ENCODE results near the gene ELAC2. TPM values are rescaled to one million over a fixed set of nuclear protein-coding genes. Genes with fewer than 3 reads are reported as not detected.

Gene ELAC2
- total RNA-seq, 6 donors from 2014 or later = 40.5 to 67.1 (median 46.4) TPM

DNA sequence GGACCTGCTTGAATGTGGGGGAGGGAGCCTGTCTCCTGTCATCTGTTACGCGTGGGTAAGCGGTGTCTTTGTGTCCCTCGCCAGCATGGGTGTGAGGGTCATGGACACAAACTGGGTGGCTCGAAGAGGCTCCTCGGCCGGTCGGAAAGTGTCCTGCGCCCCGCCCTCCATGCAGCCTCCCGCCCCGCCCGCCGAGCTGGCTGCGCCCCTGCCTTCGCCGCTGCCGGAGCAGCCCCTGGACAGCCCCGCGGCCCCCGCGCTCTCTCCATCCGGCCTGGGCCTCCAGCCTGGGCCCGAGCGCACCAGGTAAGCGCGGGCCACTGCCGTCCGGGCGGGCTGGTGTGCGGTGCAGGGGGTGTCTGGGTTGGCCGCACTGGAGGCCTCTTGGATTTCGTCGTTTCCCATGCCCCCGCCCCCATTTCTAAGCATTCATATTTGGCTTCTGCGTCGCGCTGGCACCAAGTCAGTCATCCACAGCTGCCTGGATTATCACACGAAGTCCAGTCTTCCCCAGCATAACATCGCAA, 43.8 kb downstream of the ELAC2 start:
- H3K9me3 ChIP-seq = no peaks in the 10 kb centered on the region
- no peaks in the 10 kb centered on the region for H3K36me3 ChIP-seq
- peak overlapping the region in 3 of 4 donors; percentile 13 to 25 (median 17) for H3K4me3 ChIP-seq
- DNase-seq = peak in 1 of 2 donors; percentile 81
- TF ChIP-seq, protein P1, sequence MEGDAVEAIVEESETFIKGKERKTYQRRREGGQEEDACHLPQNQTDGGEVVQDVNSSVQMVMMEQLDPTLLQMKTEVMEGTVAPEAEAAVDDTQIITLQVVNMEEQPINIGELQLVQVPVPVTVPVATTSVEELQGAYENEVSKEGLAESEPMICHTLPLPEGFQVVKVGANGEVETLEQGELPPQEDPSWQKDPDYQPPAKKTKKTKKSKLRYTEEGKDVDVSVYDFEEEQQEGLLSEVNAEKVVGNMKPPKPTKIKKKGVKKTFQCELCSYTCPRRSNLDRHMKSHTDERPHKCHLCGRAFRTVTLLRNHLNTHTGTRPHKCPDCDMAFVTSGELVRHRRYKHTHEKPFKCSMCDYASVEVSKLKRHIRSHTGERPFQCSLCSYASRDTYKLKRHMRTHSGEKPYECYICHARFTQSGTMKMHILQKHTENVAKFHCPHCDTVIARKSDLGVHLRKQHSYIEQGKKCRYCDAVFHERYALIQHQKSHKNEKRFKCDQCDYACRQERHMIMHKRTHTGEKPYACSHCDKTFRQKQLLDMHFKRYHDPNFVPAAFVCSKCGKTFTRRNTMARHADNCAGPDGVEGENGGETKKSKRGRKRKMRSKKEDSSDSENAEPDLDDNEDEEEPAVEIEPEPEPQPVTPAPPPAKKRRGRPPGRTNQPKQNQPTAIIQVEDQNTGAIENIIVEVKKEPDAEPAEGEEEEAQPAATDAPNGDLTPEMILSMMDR (IDR thresholded peaks at IDR 0.05) = no peak
- ATAC-seq (ENCODE audit: low FRiP score in 2 of 2) = peak; percentile 9 to 68
- H3K27me3 ChIP-seq = no peaks in the 10 kb centered on the region
- 17 to 40% methylated on average over 3 to 19 of the region's 40 CpGs for WGBS, 2 donors
- no peak overlapping the region for H3K27ac ChIP-seq
- H3K4me1 ChIP-seq = peaks cover 0 to 7% (median 2%) of the 10 kb centered on the region in 4 donors

DNA sequence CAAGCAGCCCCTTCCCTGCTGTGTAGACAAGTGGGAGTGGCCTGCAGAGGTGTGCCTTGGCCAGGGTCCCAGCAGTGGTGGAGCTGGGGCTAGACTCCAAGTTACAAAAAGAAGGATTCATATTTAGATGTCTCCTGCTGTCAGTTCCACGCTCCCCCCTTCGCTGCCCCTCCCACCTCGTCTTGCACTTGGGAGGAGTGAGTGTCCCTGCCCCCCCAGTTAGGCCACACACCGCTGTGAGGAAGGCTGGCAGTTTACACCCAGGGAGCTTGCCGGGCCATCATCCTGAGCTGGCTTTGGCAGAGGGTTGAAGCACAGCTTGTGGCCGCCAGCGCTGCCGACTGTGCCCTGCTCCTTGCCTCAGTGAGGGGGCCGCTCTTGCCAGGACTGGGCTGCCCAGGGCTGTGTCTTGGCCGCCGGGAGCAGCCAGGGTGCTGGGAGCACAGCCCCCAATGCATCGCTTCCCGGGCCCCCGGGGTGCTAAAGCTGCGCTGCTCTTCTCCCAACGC, 44.3 kb downstream of the ELAC2 start:
- WGBS, 2 donors = 4 to 31% methylated on average over 8 of the region's 16 CpGs
- Histone ChIP-seq H3K4me1 (peaks cover 0 to 7% (median 2%) of the 10 kb centered on the region in 4 donors), H3K36me3 (no peaks in the 10 kb centered on the region), H3K27ac (no peak overlapping the region), H3K4me3 (peak overlapping the region in 3 of 4 donors; percentile 13 to 25 (median 17)), H3K9me3 (no peaks in the 10 kb centered on the region), H3K27me3 (no peaks in the 10 kb centered on the region)
- ATAC-seq (ENCODE audit: low FRiP score in 2 of 2) = peak; percentile 21 to 34
- TF ChIP-seq POLR2AphosphoS5 (IDR thresholded peaks at IDR 0.05) (no peak), POLR2A (IDR thresholded peaks at IDR 0.05) (no peak), EP300 (IDR thresholded peaks at IDR 0.05) (no peak)
- TF ChIP-seq, protein P1 (IDR thresholded peaks at IDR 0.05) = no peak
- peak in 1 of 2 donors; percentile 64 for DNase-seq

DNA sequence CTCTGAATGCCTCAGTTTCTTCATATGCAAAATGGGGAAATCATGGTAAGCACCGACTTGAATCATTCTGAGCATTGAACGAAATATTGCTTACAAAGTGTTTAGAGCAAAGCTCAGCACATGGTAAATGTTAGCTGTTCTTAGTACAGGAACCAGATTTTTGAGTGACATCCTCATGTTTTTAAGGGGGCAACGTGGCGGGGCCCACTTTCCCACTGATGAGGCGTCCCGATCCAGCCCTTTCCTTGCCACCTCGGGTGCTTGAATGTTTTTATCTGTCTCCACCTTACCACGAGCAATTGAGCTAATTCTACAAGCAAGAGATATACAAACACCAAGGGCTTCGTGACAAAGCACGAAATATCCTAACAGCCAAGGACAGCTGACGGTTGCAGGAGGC, 49.9 kb downstream of the ELAC2 start:
- DNase-seq = no peak
- 74 to 79% methylated on average over 11 of the region's 11 CpGs for whole genome bisulfite sequencing, 2 donors
- no peaks in the 10 kb centered on the region for H3K27me3 ChIP-seq
- ATAC-seq (ENCODE audit: low FRiP score in 2 of 2) = no peak
- H3K4me1 ChIP-seq = no peaks in the 10 kb centered on the region
- H3K9me3 ChIP-seq = no peaks in the 10 kb centered on the region
- H3K36me3 ChIP-seq = no peaks in the 10 kb centered on the region
- H3K27ac ChIP-seq = no peak overlapping the region
- TF ChIP-seq, protein P1 (IDR thresholded peaks at IDR 0.05) = no peak
- TF ChIP-seq POLR2A (IDR thresholded peaks at IDR 0.05) = no peak
- TF ChIP-seq POLR2AphosphoS5 (IDR thresholded peaks at IDR 0.05) = no peak
- TF ChIP-seq EP300 (IDR thresholded peaks at IDR 0.05) = no peak
- H3K4me3 ChIP-seq = no peak overlapping the region

DNA sequence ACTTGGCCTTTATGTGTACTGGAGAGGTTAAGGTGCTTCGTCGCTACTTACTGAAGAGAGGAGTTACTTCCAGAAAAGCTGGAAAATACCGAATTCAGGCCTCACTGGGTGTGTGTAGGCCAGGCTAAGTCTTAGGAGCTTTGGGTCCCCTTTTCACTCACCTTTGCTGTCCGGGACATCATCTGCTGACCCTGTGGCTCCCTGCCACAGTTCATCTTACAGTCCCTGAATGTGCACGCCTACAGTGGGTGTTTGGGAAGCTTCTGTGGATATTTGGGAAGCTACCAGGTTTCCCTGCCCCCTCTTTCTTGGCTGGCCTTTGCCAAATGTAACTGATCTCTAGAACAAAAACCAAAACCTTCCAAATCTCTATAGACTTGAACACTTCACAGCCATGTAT, 51.4 kb downstream of the ELAC2 start:
- Histone ChIP-seq H3K27ac (no peak overlapping the region), H3K36me3 (no peaks in the 10 kb centered on the region), H3K4me3 (no peak overlapping the region), H3K4me1 (no peaks in the 10 kb centered on the region), H3K27me3 (no peaks in the 10 kb centered on the region), H3K9me3 (no peaks in the 10 kb centered on the region)
- 86 to 94% methylated on average over 5 of the region's 5 CpGs for WGBS, 2 donors
- TF ChIP-seq, protein P1 (IDR thresholded peaks at IDR 0.05) = no peak
- no peak for TF ChIP-seq POLR2A (IDR thresholded peaks at IDR 0.05)
- no peak for TF ChIP-seq POLR2AphosphoS5 (IDR thresholded peaks at IDR 0.05)
- TF ChIP-seq EP300 (IDR thresholded peaks at IDR 0.05) = no peak
- DNase-seq (no peak), ATAC-seq (ENCODE audit: low FRiP score in 2 of 2) (no peak)

DNA sequence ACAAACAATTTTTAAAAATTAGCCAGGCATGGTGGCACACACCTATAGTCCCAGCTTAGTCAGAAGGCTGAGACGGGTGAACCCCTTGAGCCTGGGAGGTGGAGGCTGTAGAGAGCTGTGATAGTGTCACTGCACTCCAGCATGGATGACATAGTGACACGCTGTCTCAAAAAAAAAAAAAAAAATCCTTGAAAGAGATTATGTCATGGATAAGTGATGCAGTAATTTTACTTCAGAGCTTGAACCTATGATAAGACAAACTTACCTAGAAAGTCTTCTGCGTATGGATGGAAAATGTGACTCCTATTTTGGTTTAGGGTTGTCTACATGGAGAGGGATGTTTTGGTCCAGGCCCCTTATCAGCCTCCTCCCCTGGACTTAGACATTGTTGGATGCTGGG, 51.8 kb downstream of the ELAC2 start:
- Histone ChIP-seq H3K36me3 (no peaks in the 10 kb centered on the region), H3K27ac (no peak overlapping the region), H3K4me1 (no peaks in the 10 kb centered on the region), H3K9me3 (no peaks in the 10 kb centered on the region), H3K4me3 (no peak overlapping the region), H3K27me3 (no peaks in the 10 kb centered on the region)
- no peak for ATAC-seq (ENCODE audit: low FRiP score in 2 of 2)
- DNase-seq = no peak
- WGBS, 2 donors = 88 to 94% methylated on average over 3 of the region's 3 CpGs
- no peak for TF ChIP-seq POLR2AphosphoS5 (IDR thresholded peaks at IDR 0.05)
- no peak for TF ChIP-seq POLR2A (IDR thresholded peaks at IDR 0.05)
- TF ChIP-seq EP300 (IDR thresholded peaks at IDR 0.05) = no peak
- TF ChIP-seq, protein P1 (IDR thresholded peaks at IDR 0.05) = no peak
